ENCODE data around the gene ANKRD60.

ANKRD60 gene

GRCh38 chr20:58224097-58224496 is 4.4 kb downstream of the ANKRD60 start:
- no peak for DNase-seq (ENCODE audit: low read depth)
- TF ChIP-seq CTCF (conservative IDR thresholded peaks at IDR 0.05; ENCODE audit: low read depth, low read length) = no peak

GRCh38 chr20:58223358-58223941 is 5.0 kb downstream of the ANKRD60 start:
- no peak for DNase-seq (ENCODE audit: low read depth)
- H3K4me3 ChIP-seq (ENCODE audit: low read length) = no peak overlapping the region
- TF ChIP-seq CTCF (conservative IDR thresholded peaks at IDR 0.05; ENCODE audit: low read depth, low read length) = no peak

More at GRCh38 chr20:58224097-58224496, 4.4 kb downstream of the ANKRD60 start:
- no peak overlapping the region for H3K4me3 ChIP-seq (ENCODE audit: low read length)

- TF ChIP-seq CTCF (conservative IDR thresholded peaks at IDR 0.05; ENCODE audit: low read depth, low read length) = no peak
- no peak for DNase-seq (ENCODE audit: low read depth)
- no peak overlapping the region for H3K4me3 ChIP-seq (ENCODE audit: low read length)
Observed at GRCh38 chr20:58222446-58222845, 6.0 kb downstream of the ANKRD60 start.

GRCh38 chr20:58219342-58219700 is 9.1 kb downstream of the ANKRD60 start:
- H3K4me3 ChIP-seq (ENCODE audit: low read length) = no peak overlapping the region
- no peak for DNase-seq (ENCODE audit: low read depth)
- TF ChIP-seq CTCF (conservative IDR thresholded peaks at IDR 0.05; ENCODE audit: low read depth, low read length) = no peak

- TF ChIP-seq CTCF (conservative IDR thresholded peaks at IDR 0.05; ENCODE audit: low read depth, low read length) = no peak
- H3K4me3 ChIP-seq (ENCODE audit: low read length) = no peak overlapping the region
- no peak for DNase-seq (ENCODE audit: low read depth)
Observed at GRCh38 chr20:58218665-58219341, 9.7 kb downstream of the ANKRD60 start.

GRCh38 chr20:58216334-58216733 is 12.1 kb downstream of the ANKRD60 start:
- no peak for TF ChIP-seq CTCF (conservative IDR thresholded peaks at IDR 0.05; ENCODE audit: low read depth, low read length)
- H3K4me3 ChIP-seq (ENCODE audit: low read length) = no peak overlapping the region
- DNase-seq (ENCODE audit: low read depth) = no peak

- DNase-seq (ENCODE audit: low read depth) = no peak
- TF ChIP-seq CTCF (conservative IDR thresholded peaks at IDR 0.05; ENCODE audit: low read depth, low read length) = no peak
- H3K4me3 ChIP-seq (ENCODE audit: low read length) = no peak overlapping the region
Observed at GRCh38 chr20:58215116-58215515, 13.3 kb downstream of the ANKRD60 start.

All from retinal pigment epithelial cell (primary cell).